T-helper 9 cell (primary cell): ENCODE results near the gene ARL11.

Experiments used
- DNase-seq: peaks from one replicate; pipeline ENCODE4 v3.0.0-alpha.2; 2020

The ARL11 gene

DNA sequence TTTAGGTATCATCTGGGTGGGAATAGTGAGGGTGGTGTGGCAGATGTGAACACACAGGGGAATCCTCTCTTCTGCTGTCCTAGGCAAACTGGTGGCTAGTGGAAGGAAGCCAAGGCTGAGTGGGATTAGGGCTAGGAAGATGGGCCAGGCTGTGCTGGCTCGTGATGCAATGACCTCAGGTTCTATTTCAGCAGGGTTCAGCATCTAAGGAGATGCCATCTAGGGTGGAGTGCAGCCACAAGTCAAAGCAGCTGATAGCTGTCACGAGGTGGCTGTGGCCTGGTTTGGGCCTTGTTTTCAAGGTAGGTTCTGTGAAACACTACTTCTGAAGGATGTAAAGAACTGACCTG, 21.6 kb downstream of the ARL11 start:
- DNase-seq = no peak

- no peak for DNase-seq
Measured at GRCh38 chr13:49651570-49652354, 23.5 kb downstream of the ARL11 start.

- DNase-seq = no peak
Measured at GRCh38 chr13:49652355-49653305, 24.3 kb downstream of the ARL11 start.

GRCh38 chr13:49653478-49653877, 25.2 kb downstream of the ARL11 start:
- no peak for DNase-seq

DNA sequence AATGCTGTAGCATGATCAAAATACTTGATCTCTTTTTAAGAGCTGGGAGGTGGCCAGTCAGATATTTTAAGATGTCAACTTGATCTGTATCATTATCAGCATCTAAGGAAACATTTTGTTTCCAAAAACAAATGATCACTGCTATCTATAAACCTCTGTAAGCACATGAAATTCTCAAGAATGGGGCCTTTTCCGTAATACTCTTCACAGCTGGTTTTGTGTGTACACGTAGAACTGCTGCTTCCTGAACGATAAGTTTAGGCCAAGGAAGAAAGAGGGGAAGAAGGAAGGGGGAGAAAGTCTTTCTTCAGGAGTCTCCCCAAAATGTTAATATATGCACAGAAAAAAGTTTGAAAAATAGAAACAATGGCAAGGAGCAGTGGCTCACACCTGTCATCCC, 25.7 kb downstream of the ARL11 start:
- no peak for DNase-seq

- DNase-seq = no peak
Measured at GRCh38 chr13:49655906-49656305, 27.6 kb downstream of the ARL11 start.

DNA sequence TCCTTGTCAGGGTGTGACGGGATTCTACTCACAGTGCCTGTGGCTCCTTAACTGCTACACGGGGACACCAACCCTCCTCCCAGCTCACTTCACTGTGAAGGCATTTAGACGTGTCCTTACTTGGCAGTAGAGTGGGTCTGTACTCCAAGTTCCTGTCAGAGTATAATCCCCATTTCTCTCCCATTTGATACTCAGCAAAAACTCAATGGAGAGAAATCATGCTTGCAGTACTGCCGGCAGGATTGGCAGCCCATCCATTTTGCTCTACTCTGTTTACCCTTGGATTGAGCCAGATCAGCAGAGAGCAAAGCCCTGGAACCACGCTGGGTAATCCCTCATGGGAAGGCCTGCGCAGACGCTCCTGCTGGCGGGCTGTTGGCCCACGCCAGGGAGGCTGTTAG, 28.9 kb downstream of the ARL11 start:
- DNase-seq = no peak

GRCh38 chr13:49664606-49665005, 36.3 kb downstream of the ARL11 start:
- no peak for DNase-seq

DNA sequence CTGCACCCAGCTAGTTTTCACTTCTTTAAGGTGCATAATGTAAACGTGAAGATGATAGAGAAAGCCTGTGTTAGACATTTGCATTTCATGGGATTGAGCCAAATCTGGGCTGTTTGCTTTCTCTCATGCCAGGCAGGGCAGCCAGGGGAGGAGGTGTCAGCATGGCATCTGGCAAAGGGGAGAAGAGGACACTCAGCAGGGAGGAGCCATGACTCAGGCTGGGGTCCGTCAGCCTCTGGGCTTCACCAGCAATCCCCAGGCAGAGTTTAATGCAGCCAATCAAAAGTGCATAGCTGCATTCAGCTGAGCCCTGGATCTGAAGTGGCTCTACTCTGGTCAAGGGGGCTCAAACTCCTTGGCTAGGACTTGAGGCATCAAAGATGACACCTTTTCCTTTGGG, 39.5 kb downstream of the ARL11 start:
- DNase-seq = no peak

- DNase-seq = no peak
Measured at GRCh38 chr13:49669735-49670309, 41.5 kb downstream of the ARL11 start.

GRCh38 chr13:49670828-49671227, 42.5 kb downstream of the ARL11 start:
- no peak for DNase-seq

- DNase-seq = no peak
Measured at GRCh38 chr13:49676581-49677298, 48.4 kb downstream of the ARL11 start.

GRCh38 chr13:49678191-49678914, 50.0 kb downstream of the ARL11 start:
- DNase-seq = no peak

DNA sequence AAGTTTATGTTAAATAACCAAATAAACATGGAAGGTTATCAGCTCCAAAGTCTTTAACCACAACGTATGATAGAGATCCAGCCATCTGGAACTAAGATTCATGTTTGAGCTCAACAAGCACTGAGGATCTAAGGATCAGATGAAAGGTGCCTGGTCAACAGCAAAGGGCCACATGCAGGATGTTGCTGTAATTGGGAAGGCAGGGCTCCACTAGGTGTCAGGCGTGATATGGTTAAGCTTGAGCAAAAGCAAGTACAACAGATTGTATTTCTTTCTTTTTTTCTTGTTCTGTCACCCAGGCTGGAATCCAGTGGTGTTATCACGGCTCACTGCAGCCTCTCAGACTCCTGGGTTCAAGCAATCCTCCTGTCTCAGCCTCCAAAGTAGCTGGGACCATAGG, 50.9 kb downstream of the ARL11 start:
- no peak for DNase-seq

DNA sequence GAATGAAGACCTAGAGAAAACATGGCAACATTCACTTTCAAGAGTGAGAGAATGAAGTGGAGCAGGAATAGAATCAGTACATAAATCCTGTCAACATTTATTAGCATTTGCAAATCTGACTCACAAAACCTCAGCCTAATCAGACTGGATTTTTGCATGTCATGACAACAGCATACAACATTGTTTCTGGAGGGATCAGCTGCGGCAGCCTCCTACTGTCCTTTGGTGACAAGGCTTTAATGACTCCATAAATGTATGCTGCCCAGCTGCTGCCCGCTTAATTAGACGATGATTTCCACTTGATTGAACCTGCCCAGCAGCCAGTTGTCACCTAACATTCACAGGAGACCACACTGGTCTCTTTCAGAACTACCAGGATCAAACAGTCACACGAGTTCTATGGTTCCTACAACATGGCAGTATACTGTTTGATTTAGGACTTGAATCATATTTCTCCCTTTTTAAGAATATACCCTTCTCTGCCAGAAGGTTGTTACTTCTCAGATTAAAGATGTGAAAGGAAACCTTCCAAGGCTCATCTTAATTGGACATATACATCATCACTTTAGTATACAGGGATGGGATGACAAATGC, 53.6 kb downstream of the ARL11 start:
- DNase-seq = no peak
